Measurements from ENCODE around the gene AUTS2.
"Not testable (repeated sequence)": the region's sequence is repeated elsewhere in the genome, so short reads cannot be mapped to it uniquely, and the experiment has no call there.

Gene AUTS2

DNA sequence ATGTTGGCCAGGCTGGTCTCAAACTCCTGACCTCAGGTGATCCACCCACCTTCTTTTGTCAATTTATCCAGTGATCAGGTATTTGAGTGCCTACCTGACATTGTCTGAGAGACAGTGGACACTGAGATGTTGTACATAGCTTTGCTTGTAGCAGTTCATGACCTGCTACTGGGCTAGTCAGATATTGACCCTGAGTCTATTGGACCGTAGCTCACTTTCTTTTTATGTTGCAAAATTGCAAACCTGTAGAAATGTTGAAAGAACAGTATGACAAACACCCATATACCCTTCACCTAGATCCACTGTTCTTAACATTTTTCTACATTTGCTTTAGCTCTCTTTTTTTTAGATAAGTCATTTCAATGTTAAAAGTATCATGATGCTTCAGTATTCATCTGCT is 1123.2 kb downstream of the AUTS2 start:
- no peak overlapping the region for H3K4me3 ChIP-seq (ENCODE audit: low read length)
- no peak for TF ChIP-seq ZNF274 (IDR thresholded peaks at IDR 0.05; ENCODE audit: low read depth, low read length)

DNA sequence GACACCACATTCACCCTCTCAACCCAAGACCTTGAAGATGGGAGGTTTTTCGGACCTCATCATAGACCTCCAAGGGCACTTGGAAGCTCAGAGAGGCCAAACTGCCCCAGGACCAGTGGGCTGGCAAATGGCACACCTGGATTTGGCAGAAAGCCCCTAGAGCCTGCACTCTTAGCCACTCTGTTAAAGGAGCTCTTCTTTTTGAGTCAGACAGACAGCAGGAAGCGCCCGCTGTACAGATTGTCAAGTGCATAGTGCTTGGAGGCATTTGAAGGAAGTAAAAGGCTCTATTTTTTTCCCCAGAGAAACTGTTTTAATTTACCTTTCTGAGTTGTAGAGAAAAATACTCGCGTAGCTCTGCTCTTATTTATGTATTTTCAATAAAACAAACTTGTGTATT is 1125.1 kb downstream of the AUTS2 start:
- no peak for TF ChIP-seq ZNF274 (IDR thresholded peaks at IDR 0.05; ENCODE audit: low read depth, low read length)

DNA sequence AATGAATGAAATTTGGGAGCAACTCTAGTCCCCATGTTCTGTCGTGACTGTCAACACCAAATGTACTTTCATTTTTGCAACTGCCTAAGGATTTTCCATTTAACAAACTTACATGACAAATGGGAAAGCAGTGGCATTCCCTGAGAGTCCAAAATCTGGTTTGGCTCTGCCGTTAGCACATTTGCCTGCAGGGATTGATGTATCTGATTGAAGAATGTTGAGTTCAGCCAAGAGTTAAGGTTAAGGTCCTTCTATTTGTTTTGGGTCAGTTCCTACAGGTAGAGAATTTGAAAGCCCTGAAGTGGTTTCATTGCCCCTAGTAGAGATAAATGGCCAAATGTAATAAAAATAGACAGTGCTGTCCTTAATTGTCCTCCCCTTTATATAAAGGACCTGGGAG is 1127.2 kb downstream of the AUTS2 start:
- no peak overlapping the region for H3K4me3 ChIP-seq (ENCODE audit: low read length)
- no peak for TF ChIP-seq ZNF274 (IDR thresholded peaks at IDR 0.05; ENCODE audit: low read depth, low read length)

More for the DNA sequence above, 1125.1 kb downstream of the AUTS2 start:
- no peak overlapping the region for H3K4me3 ChIP-seq (ENCODE audit: low read length)

DNA sequence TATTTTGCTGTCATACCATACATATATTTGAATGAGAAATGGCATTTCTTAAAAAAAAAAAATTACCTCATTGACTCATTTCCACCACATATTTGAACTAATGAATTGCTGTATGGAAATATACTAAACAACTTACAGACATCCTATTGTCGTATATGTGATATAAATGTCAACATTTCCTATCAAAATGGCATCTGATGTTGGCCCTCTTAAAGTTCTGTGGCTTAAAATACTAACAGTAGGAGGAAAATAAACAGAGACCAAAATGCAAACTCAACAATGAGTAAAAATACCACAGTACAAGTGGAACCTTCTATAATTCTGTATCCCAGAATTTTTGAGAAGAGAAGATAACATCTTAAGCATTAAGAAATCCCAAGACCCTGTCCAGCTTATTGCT is 1128.0 kb downstream of the AUTS2 start:
- no peak overlapping the region for H3K4me3 ChIP-seq (ENCODE audit: low read length)
- TF ChIP-seq ZNF274 (IDR thresholded peaks at IDR 0.05; ENCODE audit: low read depth, low read length): no peak

DNA sequence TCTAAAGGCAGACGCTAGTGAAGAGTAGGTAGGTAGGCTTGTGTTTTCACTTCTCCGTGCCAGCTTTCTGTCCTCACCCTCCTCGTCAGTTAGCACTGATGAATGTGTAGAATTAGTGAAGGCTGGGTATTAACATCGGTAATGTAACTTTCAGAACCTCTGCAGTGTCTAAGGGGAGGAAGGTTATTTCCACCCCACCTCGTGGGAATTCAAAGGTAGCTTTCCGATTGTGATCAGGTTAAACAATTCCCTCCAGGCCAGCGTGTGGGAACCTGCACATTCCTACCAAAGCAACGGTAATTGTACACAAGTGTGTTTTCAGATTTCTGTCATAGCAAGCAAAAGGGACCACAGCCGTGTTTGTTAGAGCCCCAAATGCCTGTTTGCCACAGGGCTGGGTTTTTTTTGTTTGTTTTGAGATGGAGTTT is 1128.7 kb downstream of the AUTS2 start:
- no peak overlapping the region for H3K4me3 ChIP-seq (ENCODE audit: low read length)
- TF ChIP-seq ZNF274 (IDR thresholded peaks at IDR 0.05; ENCODE audit: low read depth, low read length): no peak

DNA sequence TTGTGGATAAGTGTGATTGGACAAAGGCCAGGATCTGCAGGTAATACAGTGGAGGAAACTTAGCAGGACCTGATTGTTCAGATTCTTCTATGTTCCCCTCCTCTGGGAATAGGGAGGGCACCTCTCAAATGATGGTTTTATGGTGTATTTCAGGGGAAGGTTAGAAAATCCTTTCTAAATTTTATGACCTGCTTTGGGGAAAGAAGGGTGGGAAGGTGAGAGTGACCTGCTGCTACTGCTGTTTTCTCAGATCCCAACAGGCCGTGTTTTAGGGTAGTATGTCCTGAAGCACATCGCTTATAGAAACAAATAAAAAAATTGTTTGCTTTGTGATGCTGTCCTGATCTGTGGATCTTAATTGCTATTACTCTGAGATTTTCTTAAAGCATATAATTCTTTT is 1129.6 kb downstream of the AUTS2 start:
- TF ChIP-seq ZNF274 (IDR thresholded peaks at IDR 0.05; ENCODE audit: low read depth, low read length): no peak
- no peak overlapping the region for H3K4me3 ChIP-seq (ENCODE audit: low read length)

DNA sequence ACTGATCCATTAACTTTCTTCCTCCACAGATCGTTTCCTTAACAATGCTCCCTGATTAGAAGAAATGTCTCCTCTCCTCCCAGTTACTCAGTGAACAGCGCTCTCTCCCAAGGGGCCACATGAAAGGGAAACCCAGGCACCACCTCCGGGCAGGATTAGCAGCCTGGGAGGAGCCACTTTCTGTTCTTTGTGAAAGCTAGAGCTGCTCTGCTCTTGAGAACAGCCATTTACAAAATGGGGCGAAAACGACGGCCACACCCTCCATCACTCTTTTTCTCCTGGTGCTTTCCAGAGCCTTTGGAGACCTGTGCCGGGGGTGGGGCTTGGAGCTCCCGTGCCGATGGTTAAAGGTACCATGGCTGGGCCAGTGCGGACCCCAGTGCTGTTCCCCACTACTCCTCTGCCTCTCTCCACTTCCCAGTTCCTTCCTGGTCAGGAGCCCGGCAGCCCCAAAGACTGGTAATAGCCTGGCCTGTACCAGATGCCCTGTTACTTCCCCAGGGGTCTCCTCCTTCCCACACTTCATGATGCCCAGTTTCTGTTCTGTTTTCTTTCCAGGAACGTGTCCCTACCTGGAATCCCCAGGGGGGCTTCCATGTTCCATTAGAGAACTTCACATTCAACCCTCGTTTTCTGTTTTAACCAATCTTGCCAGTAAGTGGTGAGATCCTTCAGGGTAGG is 1130.7 kb downstream of the AUTS2 start:
- H3K4me3 ChIP-seq (ENCODE audit: low read length): no peak overlapping the region

DNA sequence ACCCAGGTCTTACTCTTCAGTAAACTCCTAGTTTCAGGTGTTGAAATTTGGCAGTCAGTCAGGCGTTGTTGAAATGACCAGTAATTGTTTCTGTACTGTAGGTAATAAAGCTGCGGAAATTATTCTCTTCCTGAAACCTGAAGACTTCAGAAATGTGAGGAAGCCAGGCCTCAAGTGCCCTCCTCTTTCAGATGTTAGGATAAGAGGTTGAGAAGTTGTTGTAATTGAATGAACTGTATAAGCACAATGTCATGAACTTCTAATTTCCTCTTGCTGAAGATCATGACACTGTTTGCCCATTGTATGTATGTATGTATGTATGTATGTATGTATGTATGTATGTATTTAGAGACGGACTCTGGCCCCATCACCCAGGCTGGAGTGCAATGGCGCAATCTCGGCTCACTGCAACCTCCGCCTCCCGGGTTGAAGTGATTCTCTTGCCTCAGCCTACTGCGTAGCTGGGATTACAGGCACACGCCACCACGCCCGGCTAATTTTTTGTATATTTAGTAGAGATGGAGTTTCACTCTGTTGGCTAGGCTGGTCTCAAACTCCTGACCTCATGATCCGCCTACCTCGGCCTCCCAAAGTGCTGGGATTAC is 1131.4 kb downstream of the AUTS2 start:
- H3K4me3 ChIP-seq (ENCODE audit: low read length): not testable (repeated sequence)

More for the DNA sequence above, 1130.7 kb downstream of the AUTS2 start:
- no peak for TF ChIP-seq ZNF274 (IDR thresholded peaks at IDR 0.05; ENCODE audit: low read depth, low read length)

DNA sequence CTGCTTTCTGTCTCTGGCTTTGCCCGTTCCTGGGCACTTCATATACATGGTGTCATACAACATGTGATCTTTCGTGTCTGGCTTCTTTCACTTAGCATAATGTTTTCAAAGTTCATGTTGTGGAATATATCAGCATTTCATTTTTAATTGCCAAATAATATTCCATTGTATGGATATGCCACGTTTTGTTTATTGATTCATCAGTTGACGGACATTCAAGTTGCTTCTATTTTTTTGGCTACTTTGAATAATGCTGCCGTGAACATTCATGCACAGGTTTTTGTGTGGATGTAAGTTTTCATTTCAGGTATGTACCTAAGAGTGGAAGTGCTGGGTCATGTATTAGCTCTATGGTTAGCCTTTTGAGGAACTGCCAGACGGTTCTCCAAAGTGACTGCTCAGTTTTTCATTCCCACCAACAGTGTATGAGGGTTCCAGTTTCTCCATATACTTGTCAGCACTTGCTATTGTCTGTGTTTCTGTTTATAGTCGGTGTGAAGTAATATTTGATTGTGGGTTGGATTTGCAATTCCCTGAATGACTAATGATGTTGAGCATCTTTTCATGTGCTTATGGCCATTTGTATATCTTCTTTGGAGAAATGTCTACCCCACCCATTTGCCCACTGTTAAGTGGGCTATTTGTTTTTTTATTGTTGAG is 1132.3 kb downstream of the AUTS2 start:
- H3K4me3 ChIP-seq (ENCODE audit: low read length): no peak overlapping the region
- no peak for TF ChIP-seq ZNF274 (IDR thresholded peaks at IDR 0.05; ENCODE audit: low read depth, low read length)

DNA sequence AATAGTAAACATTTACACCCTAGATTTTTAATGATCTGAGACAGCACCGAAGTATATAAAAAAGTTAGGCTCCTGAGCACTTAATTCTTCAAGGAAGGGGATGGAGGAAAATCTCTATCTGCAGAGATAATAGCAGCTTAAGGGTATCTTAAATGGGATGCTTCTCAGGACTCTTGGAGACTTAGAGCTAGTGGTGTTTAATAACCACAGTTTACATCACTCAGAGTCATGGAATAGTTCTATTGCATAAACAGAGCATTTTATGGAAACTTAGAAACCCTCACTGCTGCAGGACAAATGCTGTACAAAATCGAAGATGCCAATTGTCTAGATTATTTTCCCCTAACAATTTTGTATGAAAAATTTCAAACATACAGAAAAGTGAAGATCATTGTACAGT is 1134.8 kb downstream of the AUTS2 start:
- TF ChIP-seq ZNF274 (IDR thresholded peaks at IDR 0.05; ENCODE audit: low read depth, low read length): no peak
- no peak overlapping the region for H3K4me3 ChIP-seq (ENCODE audit: low read length)

DNA sequence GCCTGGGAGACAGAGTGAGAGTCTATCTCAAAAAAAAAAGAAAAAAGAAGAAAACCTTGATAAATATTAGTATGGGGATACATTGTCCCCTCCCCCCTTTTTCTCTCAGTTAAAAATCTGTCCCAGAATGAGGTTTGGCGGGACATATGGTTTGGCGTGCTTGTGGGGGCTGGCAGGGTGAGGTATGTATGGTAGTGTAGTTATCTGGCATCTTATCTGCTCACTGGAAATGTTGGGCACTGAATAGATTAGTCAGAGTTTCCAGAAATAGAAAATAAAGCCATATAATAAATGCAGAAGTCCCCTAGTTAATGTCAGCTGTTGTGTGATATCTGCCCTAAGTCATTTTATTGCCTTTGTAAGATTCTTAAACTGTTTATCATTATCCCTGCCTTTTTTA is 1136.1 kb downstream of the AUTS2 start:
- no peak for TF ChIP-seq ZNF274 (IDR thresholded peaks at IDR 0.05; ENCODE audit: low read depth, low read length)
- no peak overlapping the region for H3K4me3 ChIP-seq (ENCODE audit: low read length)

DNA sequence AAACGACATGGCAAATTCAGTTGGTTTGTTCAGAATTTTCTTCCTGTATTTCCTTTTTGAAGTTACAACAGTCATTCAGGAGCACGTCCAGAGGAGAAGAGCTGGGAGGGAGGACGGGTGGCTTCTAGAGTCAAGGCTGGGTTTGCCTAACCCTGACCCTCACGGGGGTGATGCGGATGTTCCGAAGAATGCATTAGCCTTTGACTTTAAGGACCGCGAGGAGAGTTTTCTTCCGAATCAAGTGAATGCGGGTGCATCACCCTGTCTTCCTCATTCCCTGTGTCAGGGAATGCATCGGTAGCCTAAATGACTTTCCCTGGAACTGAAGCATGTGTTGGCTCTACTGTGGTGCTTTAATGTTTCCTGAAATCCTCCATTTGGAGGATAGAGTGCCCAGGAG is 1137.0 kb downstream of the AUTS2 start:
- no peak for TF ChIP-seq ZNF274 (IDR thresholded peaks at IDR 0.05; ENCODE audit: low read depth, low read length)
- no peak overlapping the region for H3K4me3 ChIP-seq (ENCODE audit: low read length)

DNA sequence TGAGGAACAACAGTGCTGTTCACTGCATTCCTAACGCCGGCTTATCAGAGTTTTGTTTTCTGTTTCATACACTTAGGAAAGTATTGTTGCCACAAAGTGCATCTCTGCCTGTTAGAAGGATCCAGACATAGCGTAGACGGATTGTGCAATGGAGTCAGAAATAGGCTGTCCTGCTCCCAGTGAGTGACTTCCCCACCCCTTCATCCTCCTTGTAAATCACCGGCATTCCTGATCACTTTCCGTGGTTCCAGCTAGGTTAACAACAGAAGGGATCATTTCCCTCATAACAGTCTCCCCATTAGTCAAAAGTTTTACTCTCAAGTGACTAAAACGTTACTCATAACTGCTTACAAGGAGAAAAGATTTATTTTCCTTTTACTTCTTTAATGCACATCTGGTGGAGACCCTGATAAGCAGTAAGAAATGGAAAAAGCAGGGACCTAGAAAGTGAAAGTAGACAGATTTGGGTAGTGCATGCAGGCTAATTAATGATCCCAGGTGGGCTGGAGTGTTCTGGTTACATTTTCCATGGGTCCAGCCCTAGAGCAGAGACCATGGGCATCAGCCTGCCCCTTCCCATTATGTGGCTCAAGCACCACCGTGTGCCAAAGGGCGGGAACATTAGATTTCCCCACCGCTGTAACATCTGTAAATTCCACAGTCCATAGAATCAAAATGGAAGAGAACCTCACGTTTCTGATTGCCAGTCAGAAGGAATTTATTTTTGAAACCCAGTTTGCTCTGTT is 1138.6 kb downstream of the AUTS2 start:
- no peak for TF ChIP-seq ZNF274 (IDR thresholded peaks at IDR 0.05; ENCODE audit: low read depth, low read length)
- peak overlapping the region; percentile 35 for H3K4me3 ChIP-seq (ENCODE audit: low read length)

DNA sequence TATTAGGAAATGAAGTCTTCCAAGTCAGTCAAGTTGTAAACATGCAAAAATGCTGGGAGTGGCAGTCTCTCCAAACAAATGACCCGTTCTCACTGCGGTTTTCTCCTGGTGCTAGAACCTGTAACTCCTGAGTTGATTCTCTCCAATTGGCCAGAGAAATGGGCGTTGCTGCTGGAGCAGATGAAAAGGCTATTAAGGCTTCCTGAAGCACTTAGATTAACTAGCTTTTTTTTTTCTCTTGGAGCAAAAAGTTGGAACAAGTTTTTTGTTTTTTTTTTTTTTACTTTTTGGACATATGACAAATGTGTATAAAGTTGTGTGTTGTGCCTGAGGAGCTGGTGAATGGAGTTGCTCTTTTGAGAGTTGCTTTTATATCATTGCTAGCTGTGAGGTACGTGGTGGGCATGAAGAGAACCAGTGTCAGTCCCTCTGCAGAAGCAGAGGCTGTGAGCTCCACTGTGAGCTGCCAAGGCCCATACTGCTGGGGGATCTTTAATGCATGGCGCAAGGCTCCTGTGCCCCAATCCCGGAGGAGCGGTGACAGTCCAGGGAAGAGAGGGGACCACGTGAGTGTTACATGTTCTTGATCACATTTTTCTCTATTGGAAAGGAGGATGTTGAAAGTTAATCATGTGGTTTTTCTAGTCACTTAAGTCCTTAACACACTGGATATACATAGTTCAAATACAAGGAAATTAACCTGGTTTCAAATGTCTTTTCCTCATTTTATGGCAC is 1140.0 kb downstream of the AUTS2 start:
- no peak for TF ChIP-seq ZNF274 (IDR thresholded peaks at IDR 0.05; ENCODE audit: low read depth, low read length)
- H3K4me3 ChIP-seq (ENCODE audit: low read length): no peak overlapping the region

Data from GM08714 (cell line).